ENCODE measurements around the gene ARL4D. TPM values are rescaled to one million over a fixed set of nuclear protein-coding genes. Genes with fewer than 3 reads are reported as not detected.

Gene ARL4D
- total RNA-seq, 1 donor from 2014 or later, result 17.2 TPM

DNA sequence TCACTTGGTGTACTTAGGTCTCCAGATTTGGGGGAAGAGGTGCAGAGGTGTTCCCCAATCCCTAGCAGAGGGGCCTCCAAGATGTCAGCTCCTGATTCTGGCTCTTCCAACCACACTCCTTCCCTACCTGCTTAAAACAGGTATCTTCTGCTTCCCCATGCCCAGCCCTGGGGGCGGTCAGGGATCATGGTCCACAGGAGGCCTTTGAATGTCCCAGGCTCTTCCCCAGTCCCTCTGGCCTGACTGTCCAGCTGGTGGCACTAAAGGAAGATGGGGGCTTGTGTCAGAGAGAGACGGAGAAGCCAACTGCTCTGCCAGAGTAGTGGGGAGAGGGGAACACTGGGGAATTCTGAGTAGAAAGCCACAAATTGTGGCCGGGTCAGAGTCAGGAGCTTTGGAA is 3.8 kb downstream of the ARL4D start:
- TF ChIP-seq, protein P1, sequence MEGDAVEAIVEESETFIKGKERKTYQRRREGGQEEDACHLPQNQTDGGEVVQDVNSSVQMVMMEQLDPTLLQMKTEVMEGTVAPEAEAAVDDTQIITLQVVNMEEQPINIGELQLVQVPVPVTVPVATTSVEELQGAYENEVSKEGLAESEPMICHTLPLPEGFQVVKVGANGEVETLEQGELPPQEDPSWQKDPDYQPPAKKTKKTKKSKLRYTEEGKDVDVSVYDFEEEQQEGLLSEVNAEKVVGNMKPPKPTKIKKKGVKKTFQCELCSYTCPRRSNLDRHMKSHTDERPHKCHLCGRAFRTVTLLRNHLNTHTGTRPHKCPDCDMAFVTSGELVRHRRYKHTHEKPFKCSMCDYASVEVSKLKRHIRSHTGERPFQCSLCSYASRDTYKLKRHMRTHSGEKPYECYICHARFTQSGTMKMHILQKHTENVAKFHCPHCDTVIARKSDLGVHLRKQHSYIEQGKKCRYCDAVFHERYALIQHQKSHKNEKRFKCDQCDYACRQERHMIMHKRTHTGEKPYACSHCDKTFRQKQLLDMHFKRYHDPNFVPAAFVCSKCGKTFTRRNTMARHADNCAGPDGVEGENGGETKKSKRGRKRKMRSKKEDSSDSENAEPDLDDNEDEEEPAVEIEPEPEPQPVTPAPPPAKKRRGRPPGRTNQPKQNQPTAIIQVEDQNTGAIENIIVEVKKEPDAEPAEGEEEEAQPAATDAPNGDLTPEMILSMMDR (IDR thresholded peaks at IDR 0.05), result no peak

GRCh38 chr17:43403846-43404245 is 5.1 kb downstream of the ARL4D start:
- Mint-ChIP-seq H3K27me3 (ENCODE audit: unreplicated experiment) (no peaks in the 10 kb centered on the region), H3K36me3 (ENCODE audit: unreplicated experiment) (peaks cover 5% of the 10 kb centered on the region), H3K4me3 (ENCODE audit: unreplicated experiment) (no peak overlapping the region), H3K9me3 (ENCODE audit: unreplicated experiment) (no peaks in the 10 kb centered on the region), H3K27ac (ENCODE audit: unreplicated experiment) (peak overlapping the region; percentile 44), H3K4me1 (ENCODE audit: unreplicated experiment) (peaks cover 47% of the 10 kb centered on the region)
- TF ChIP-seq, protein P1 (IDR thresholded peaks at IDR 0.05), result no peak
- no peak for DNase-seq (ENCODE audit: extremely low spot score, unreplicated experiment)

More for the DNA sequence above, 3.8 kb downstream of the ARL4D start:
- no peaks in the 10 kb centered on the region for H3K27me3 Mint-ChIP-seq (ENCODE audit: unreplicated experiment)
- DNase-seq (ENCODE audit: extremely low spot score, unreplicated experiment), result no peak
- H3K27ac Mint-ChIP-seq (ENCODE audit: unreplicated experiment), result peak overlapping the region; percentile 96
- no peak overlapping the region for H3K4me3 Mint-ChIP-seq (ENCODE audit: unreplicated experiment)
- H3K9me3 Mint-ChIP-seq (ENCODE audit: unreplicated experiment), result no peaks in the 10 kb centered on the region
- H3K36me3 Mint-ChIP-seq (ENCODE audit: unreplicated experiment), result peaks cover 5% of the 10 kb centered on the region
- H3K4me1 Mint-ChIP-seq (ENCODE audit: unreplicated experiment), result peaks cover 51% of the 10 kb centered on the region

- Mint-ChIP-seq H3K9me3 (ENCODE audit: unreplicated experiment) (no peaks in the 10 kb centered on the region), H3K4me3 (ENCODE audit: unreplicated experiment) (no peak overlapping the region), H3K27ac (ENCODE audit: unreplicated experiment) (peak overlapping the region; percentile 28), H3K27me3 (ENCODE audit: unreplicated experiment) (no peaks in the 10 kb centered on the region), H3K36me3 (ENCODE audit: unreplicated experiment) (peaks cover 2% of the 10 kb centered on the region), H3K4me1 (ENCODE audit: unreplicated experiment) (peaks cover 44% of the 10 kb centered on the region)
- TF ChIP-seq, protein P1 (IDR thresholded peaks at IDR 0.05), result no peak
- DNase-seq (ENCODE audit: extremely low spot score, unreplicated experiment), result no peak
Observed at GRCh38 chr17:43405861-43406260, 7.1 kb downstream of the ARL4D start.

DNA sequence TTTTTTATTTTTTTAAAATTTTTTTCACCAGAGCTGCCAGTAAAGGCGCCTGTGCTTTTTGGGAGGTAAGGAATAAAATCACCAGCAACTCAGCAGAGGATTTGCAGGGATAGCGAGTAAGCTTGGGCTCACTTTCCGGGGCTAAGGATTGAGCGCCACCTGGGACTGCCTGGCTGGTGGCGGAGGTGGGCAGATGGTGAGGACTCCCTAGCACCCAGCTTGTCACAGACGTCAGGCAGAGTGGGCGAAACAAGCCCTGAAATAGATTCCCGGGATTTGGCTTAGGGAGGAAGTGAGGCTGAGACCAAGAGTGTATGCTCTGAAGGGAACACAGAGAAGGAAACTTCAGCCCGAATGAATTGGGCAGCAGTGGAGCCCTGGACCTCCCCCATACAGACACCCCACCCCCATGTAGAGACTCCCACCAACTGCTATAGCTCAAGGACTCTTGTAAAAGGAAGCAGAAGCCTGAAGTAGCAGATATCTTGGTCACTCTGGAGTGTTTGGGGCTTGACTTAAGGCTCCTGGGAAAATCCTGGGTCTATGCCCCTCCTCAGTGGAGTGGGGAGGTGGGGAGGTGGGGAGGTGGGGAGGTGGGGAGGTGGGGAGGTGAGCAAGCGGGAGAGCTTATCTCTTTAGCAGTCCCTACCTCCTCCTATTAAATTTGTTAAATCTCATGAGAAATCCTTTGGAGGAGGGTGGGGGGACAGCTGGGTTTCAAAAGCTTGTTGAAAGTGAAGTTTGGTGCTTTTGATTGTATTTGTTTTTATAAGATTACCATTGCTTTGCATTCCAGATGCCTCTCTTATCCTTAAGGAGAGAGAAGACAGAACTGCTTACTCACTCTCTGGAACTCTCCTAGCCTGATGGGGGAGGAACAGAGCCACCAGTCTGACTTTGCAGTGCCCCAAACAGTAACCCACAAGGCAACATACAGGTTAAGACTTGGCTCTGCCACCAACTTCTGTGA is 8.2 kb downstream of the ARL4D start:
- TF ChIP-seq, protein P1 (IDR thresholded peaks at IDR 0.05), result no peak
- H3K27me3 Mint-ChIP-seq (ENCODE audit: unreplicated experiment), result no peaks in the 10 kb centered on the region
- H3K4me1 Mint-ChIP-seq (ENCODE audit: unreplicated experiment), result peaks cover 44% of the 10 kb centered on the region
- no peak for DNase-seq (ENCODE audit: extremely low spot score, unreplicated experiment)
- no peaks in the 10 kb centered on the region for H3K9me3 Mint-ChIP-seq (ENCODE audit: unreplicated experiment)
- H3K4me3 Mint-ChIP-seq (ENCODE audit: unreplicated experiment), result no peak overlapping the region
- peak overlapping the region; percentile 56 for H3K27ac Mint-ChIP-seq (ENCODE audit: unreplicated experiment)
- no peaks in the 10 kb centered on the region for H3K36me3 Mint-ChIP-seq (ENCODE audit: unreplicated experiment)

DNA sequence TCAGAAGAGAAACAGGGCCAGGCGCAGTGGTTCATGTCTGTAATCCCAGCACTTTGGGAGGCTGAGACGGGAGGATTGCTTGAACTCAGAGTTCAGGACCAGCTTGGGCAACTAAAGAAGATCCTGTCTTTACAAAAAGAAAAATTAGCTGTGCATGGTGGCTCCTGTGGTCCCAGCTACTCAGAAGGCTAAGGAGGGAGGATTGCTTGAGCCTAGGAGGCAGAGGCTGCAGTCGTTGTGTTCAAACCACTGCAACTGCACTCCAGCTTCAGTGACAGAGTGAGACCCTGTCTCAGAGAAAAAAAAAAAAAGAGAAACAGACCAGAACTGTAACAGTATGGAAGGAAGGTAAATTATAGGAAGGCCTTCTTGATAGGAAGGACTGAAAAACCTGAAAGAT is 10.3 kb downstream of the ARL4D start:
- TF ChIP-seq, protein P1 (IDR thresholded peaks at IDR 0.05), result no peak
- no peak for DNase-seq (ENCODE audit: extremely low spot score, unreplicated experiment)
- H3K27me3 Mint-ChIP-seq (ENCODE audit: unreplicated experiment), result no peaks in the 10 kb centered on the region
- H3K4me1 Mint-ChIP-seq (ENCODE audit: unreplicated experiment), result peaks cover 46% of the 10 kb centered on the region
- no peak overlapping the region for H3K27ac Mint-ChIP-seq (ENCODE audit: unreplicated experiment)
- H3K9me3 Mint-ChIP-seq (ENCODE audit: unreplicated experiment), result no peaks in the 10 kb centered on the region
- no peak overlapping the region for H3K4me3 Mint-ChIP-seq (ENCODE audit: unreplicated experiment)
- no peaks in the 10 kb centered on the region for H3K36me3 Mint-ChIP-seq (ENCODE audit: unreplicated experiment)
